HG02588 (cell line): ENCODE results near the gene SCP2.

Experiments used
- ATAC-seq: cut with Tn5 transposase; IDR thresholded peaks from one replicate; pipeline ENCODE4 v1.9.1; 2021; ENCODE audit warnings: mild to moderate bottlenecking, moderate library complexity; ENCODE audit not compliant: unreplicated experiment

The SCP2 gene

DNA sequence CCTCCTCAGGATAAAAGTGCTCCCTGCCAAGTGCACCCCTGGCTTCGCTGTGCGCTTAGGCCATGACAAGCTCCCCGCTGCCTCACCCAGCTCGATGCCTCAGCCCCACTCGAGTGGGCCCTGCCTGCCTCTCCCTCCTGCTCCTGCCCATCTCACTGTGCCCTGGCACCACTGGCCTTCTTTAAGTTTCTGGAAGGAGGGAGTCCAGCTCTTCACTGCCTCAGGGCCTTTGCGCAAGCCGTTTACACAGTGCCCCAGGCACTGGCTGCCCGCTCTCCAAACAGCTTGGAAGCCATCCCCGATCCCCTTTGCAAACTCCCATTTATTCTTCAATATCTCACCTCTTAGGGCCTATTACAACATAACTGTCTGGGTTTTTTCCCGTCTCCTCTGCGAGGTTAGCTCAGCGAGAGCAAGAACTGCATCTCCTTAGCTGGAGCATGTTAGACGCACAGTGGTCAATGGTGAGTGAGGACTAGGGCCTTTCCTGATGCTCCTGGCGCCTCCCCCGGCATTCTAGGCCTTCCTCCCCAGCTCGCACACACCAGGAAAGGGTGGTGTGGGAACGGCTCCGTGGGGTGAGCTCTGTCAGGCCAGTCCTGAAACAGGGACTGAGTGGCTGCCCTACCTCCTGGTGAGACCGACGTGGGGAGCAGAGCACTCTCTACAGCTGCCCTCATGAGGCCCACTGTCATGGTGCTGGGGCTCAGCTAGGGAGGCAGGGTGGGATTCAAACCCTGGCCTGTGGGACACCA, 166.9 kb downstream of the SCP2 start:
- ATAC-seq: no peak

DNA sequence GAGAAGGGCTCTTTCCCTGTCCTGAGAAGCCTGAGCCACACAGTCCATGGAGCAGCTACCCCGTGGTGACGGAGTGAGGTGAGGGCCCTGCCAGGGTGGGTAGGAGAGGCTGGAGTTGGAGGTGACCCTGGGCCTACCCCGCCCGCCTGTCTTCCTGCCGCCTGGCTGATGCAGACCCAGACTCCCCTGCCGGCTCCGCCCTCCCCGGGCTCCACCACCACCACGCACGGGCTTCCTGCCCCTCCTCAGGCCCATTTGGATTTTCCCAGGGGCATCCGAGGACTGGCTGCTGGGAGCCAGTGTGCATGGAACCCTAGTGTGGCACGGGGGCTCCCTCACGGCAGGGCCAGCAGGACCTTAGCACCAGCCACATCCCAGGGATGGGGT, 167.4 kb downstream of the SCP2 start:
- no peak for ATAC-seq
